ENCODE measurements around the gene SORCS2.

The SORCS2 gene

GRCh38 chr4:7358100-7358735 is 165.9 kb downstream of the SORCS2 start:
- TF ChIP-seq TAF1 (IDR thresholded peaks at IDR 0.05; ENCODE audit: low read depth): no peak
- TF ChIP-seq REST (IDR thresholded peaks at IDR 0.05; ENCODE audit: low read depth): no peak
- TF ChIP-seq NFIC (IDR thresholded peaks at IDR 0.05): peak; percentile 85
- peak; percentile 2; the same call in 1 of the 2 replicates for TF ChIP-seq RAD21 (IDR thresholded peaks at IDR 0.05; ENCODE audit: low read depth)
- peak; percentile 51 for TF ChIP-seq EP300 (IDR thresholded peaks at IDR 0.05; ENCODE audit: borderline replicate concordance)
- no peak for TF ChIP-seq CEBPB (IDR thresholded peaks at IDR 0.05)
- peak; percentile 67 for TF ChIP-seq TEAD4 (IDR thresholded peaks at IDR 0.05)
- TF ChIP-seq YY1 (IDR thresholded peaks at IDR 0.05; ENCODE audit: low read depth): no peak
- TF ChIP-seq EGR1 (IDR thresholded peaks at IDR 0.05): no peak
- TF ChIP-seq USF1 (IDR thresholded peaks at IDR 0.05): peak; percentile 69
- peak; percentile 65 for TF ChIP-seq TCF12 (IDR thresholded peaks at IDR 0.05; ENCODE audit: low read depth)
- no peak for TF ChIP-seq FOXM1 (IDR thresholded peaks at IDR 0.05; ENCODE audit: borderline replicate concordance, low read depth)
- TF ChIP-seq MAX (IDR thresholded peaks at IDR 0.05): peak; percentile 75
- TF ChIP-seq CREB1 (IDR thresholded peaks at IDR 0.05; ENCODE audit: low read depth): no peak
- TF ChIP-seq ZBTB7A (IDR thresholded peaks at IDR 0.05; ENCODE audit: low read depth): no peak

- TF ChIP-seq USF1 (IDR thresholded peaks at IDR 0.05) (no peak), TAF1 (IDR thresholded peaks at IDR 0.05; ENCODE audit: low read depth) (no peak), FOXM1 (IDR thresholded peaks at IDR 0.05; ENCODE audit: borderline replicate concordance, low read depth) (no peak), EGR1 (IDR thresholded peaks at IDR 0.05) (no peak), CEBPB (IDR thresholded peaks at IDR 0.05) (no peak), EP300 (IDR thresholded peaks at IDR 0.05; ENCODE audit: borderline replicate concordance) (no peak), CREB1 (IDR thresholded peaks at IDR 0.05; ENCODE audit: low read depth) (no peak)
These were observed 167.2 kb downstream of the SORCS2 start for GRCh38 chr4:7359400-7360062.

- no peak for TF ChIP-seq NFIC (IDR thresholded peaks at IDR 0.05)
- no peak for TF ChIP-seq TCF12 (IDR thresholded peaks at IDR 0.05; ENCODE audit: low read depth)
- TF ChIP-seq USF1 (IDR thresholded peaks at IDR 0.05): no peak
- TF ChIP-seq RAD21 (IDR thresholded peaks at IDR 0.05; ENCODE audit: low read depth): no peak
- no peak for TF ChIP-seq TAF1 (IDR thresholded peaks at IDR 0.05; ENCODE audit: low read depth)
- TF ChIP-seq TEAD4 (IDR thresholded peaks at IDR 0.05): no peak
- TF ChIP-seq REST (IDR thresholded peaks at IDR 0.05; ENCODE audit: low read depth): no peak
- no peak for TF ChIP-seq ZBTB7A (IDR thresholded peaks at IDR 0.05; ENCODE audit: low read depth)
- no peak for TF ChIP-seq EP300 (IDR thresholded peaks at IDR 0.05; ENCODE audit: borderline replicate concordance)
- TF ChIP-seq EGR1 (IDR thresholded peaks at IDR 0.05): no peak
- TF ChIP-seq CREB1 (IDR thresholded peaks at IDR 0.05; ENCODE audit: low read depth): no peak
- no peak for TF ChIP-seq FOXM1 (IDR thresholded peaks at IDR 0.05; ENCODE audit: borderline replicate concordance, low read depth)
These were observed 168.5 kb downstream of the SORCS2 start for GRCh38 chr4:7360806-7361205.

GRCh38 chr4:7361280-7361895 is 169.1 kb downstream of the SORCS2 start:
- no peak for TF ChIP-seq RAD21 (IDR thresholded peaks at IDR 0.05; ENCODE audit: low read depth)
- TF ChIP-seq CEBPB (IDR thresholded peaks at IDR 0.05): no peak
- no peak for TF ChIP-seq REST (IDR thresholded peaks at IDR 0.05; ENCODE audit: low read depth)
- TF ChIP-seq TCF12 (IDR thresholded peaks at IDR 0.05; ENCODE audit: low read depth): no peak
- TF ChIP-seq FOXM1 (IDR thresholded peaks at IDR 0.05; ENCODE audit: borderline replicate concordance, low read depth): no peak
- TF ChIP-seq EP300 (IDR thresholded peaks at IDR 0.05; ENCODE audit: borderline replicate concordance): no peak
- no peak for TF ChIP-seq YY1 (IDR thresholded peaks at IDR 0.05; ENCODE audit: low read depth)
- TF ChIP-seq TEAD4 (IDR thresholded peaks at IDR 0.05): no peak
- no peak for TF ChIP-seq MAX (IDR thresholded peaks at IDR 0.05)
- TF ChIP-seq NFIC (IDR thresholded peaks at IDR 0.05): no peak

Measured in Ishikawa (cell line).